GM20000 (cell line): Measurements from ENCODE around the gene NCKAP1.

Experiments used
- DNase-seq: peaks from one replicate; pipeline ENCODE4 v3.0.0; 2012; ENCODE audit warnings: low spot score
- TF ChIP-seq, protein P1 (sequence below): IDR thresholded peaks from 2 replicates; pipeline ENCODE4 v1.5.1; 2012; ENCODE audit warnings: mild to moderate bottlenecking, control low read depth; ENCODE audit errors: extremely low read depth, missing control alignments

The NCKAP1 gene

DNA sequence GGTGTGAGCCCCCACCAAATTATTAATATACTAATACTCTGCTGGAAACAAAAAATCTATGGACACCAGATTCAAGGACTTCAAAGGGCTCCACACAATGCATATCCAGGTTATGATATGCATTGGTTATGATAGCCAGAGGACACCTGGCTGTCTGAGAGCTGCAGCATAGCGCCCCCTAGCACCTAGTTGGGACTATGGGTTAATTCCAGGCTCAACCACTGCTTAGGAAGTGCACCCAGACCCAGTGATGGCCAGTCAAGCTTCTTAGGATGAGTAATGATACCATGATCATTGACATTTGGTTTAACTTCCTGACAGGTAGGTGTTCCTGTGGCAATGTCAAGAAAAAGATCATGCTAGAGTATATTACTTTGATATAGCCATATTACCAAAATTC lies 168.0 kb downstream of the NCKAP1 start:
- DNase-seq = peak; percentile 29
- TF ChIP-seq, protein P1, sequence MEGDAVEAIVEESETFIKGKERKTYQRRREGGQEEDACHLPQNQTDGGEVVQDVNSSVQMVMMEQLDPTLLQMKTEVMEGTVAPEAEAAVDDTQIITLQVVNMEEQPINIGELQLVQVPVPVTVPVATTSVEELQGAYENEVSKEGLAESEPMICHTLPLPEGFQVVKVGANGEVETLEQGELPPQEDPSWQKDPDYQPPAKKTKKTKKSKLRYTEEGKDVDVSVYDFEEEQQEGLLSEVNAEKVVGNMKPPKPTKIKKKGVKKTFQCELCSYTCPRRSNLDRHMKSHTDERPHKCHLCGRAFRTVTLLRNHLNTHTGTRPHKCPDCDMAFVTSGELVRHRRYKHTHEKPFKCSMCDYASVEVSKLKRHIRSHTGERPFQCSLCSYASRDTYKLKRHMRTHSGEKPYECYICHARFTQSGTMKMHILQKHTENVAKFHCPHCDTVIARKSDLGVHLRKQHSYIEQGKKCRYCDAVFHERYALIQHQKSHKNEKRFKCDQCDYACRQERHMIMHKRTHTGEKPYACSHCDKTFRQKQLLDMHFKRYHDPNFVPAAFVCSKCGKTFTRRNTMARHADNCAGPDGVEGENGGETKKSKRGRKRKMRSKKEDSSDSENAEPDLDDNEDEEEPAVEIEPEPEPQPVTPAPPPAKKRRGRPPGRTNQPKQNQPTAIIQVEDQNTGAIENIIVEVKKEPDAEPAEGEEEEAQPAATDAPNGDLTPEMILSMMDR = no peak

DNA sequence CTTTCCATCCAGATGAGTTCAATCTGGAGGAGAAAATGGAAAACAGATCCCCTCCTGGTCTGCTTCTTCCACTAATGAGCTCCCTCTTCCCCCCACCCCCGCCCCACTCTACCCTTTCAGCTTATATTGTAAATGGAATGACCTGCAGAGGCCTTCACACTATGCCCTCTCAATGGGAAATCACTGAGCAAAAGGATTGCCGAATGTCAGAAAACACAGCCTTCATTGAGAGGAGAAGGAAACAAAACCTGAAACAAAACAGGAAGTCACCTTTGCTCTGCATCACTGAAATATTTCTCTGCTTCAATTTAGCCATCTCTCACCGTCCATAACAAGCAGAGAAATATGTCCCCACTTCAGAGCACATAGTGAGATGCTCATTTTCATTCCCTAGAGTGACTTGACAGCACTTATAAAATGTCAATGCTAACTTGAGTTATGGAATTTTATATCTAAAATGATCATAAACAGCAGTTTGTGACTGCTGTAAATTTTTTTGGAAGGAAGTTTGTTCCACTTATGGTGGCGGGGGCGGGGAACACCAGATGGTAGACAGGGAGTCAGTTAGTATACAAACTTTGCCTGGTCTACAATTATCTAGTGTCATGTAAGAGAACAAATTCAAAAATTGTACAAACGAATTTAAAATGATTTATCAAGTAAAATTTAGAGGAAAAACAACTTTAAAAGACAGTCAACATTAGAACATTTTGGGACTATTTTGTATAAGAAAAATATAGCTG lies 170.0 kb downstream of the NCKAP1 start:
- TF ChIP-seq, protein P1 = no peak
- DNase-seq = no peak

DNA sequence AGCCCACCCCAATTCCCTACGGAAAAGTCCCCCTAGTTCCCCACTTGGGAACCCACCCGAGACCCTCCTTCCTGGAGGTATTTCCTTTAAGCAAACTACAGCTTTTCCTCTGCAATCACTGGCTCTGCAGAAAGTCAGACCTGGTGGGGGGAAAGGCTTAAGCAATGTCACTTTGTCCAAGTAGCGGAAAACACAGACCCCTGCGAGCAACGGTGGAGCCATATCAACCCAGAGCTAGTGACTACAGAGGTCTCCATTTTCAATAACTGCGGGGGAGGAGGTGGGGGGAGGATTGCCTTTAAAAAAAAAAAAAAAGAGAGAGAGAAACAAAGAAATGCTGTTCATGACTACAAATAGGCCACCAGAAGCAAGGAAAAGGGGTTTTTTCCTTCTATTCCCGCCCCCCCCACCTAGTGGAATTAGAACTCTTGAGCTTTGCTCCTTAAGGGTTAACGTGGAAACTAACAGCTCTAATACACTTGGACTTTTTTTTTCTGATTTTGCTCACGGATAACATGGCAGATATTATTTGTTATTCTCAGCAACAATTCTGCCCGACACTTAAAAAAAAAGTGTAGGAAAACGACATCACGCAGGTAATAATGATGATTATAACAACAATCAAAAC lies 170.7 kb downstream of the NCKAP1 start:
- no peak for DNase-seq

GRCh38 chr2:182866461-182867406 lies 171.5 kb downstream of the NCKAP1 start, which contains the start of gene FRZB:
Gene FRZB (minus strand): TSS chr2:182866637. CDS start chr2:182866552, 85 bp downstream.
- peak; percentile 27 for DNase-seq
- TF ChIP-seq, protein P1 = no peak

More for the DNA sequence above, 170.7 kb downstream of the NCKAP1 start:
- TF ChIP-seq, protein P1 = no peak

DNA sequence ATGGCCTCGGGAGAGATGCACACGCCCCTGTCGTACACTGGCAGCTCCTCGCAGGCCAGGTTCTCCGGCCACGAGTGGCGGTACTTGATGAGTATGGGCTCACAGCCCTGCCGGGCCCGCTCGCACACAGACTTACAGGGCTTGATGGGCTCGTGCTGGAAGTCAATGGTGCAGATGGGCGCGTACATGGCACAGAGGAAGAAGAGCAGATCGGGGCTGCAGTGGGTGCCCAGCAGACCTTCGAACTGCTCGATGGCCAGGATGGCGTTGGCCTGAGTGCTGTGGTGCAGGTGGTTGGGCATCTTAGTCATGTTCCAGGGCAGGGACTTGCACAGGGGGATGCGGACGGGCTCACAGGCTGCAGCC lies 172.2 kb downstream of the NCKAP1 start:
- TF ChIP-seq, protein P1 = no peak
- DNase-seq = no peak

DNA sequence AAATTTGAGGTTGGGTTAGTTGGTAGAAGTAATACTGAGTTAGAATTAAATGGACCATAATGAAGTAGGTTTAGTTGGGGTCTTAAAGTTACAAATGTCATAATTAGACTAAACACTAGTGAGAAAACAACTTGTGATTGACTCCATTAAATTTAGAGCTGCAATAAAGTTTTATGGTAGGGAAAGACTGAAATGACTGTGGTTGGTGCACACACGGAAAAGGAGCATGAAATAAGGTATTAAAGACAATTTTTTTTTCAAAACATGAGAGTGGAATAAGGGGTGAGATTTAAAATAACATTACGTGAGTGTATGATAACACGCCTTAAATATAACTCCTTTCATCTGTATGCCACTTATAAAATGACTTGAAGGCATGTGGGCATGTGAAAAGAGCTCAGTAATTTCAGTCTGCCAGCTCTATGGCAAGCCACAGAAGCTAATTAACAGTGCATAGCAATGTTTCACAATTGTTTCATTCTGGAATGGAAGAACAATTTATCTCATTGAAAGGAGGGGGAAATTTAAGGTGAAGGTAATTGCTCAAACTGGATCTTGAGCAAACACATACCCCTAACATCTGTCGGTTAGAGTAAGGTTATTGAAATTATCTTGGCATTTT lies 173.2 kb downstream of the NCKAP1 start:
- no peak for DNase-seq
- TF ChIP-seq, protein P1 = no peak

GRCh38 chr2:182863642-182864041 lies 174.6 kb downstream of the NCKAP1 start:
- DNase-seq = no peak
- TF ChIP-seq, protein P1 = no peak
